ENCODE data around the gene TRDN.

TRDN gene

GRCh38 chr6:123215211-123215610, 421.5 kb downstream of the TRDN start:
- Histone ChIP-seq H3K27me3 (replicated peaks; ENCODE audit: control insufficient read depth, insufficient read depth, low read length) (no peaks in the 10 kb centered on the region), H3K36me3 (ENCODE audit: control insufficient read depth, insufficient read depth, low read length) (no peaks in the 10 kb centered on the region), H3K4me3 (replicated peaks; ENCODE audit: low read depth, low read length) (no peak overlapping the region)
- no peak for DNase-seq (ENCODE audit: extremely low read depth, insufficient read length)
- TF ChIP-seq CTCF (IDR thresholded peaks at IDR 0.05; ENCODE audit: insufficient read depth, low read length, poor library complexity, severe bottlenecking), result no peak

- no peak for TF ChIP-seq CTCF (IDR thresholded peaks at IDR 0.05; ENCODE audit: insufficient read depth, low read length, poor library complexity, severe bottlenecking)
- Histone ChIP-seq H3K4me3 (replicated peaks; ENCODE audit: low read depth, low read length) (no peak overlapping the region), H3K27me3 (replicated peaks; ENCODE audit: control insufficient read depth, insufficient read depth, low read length) (no peaks in the 10 kb centered on the region), H3K36me3 (ENCODE audit: control insufficient read depth, insufficient read depth, low read length) (no peaks in the 10 kb centered on the region)
- DNase-seq (ENCODE audit: extremely low read depth, insufficient read length), result no peak
These were observed 422.3 kb downstream of the TRDN start for GRCh38 chr6:123214433-123214832.

DNA sequence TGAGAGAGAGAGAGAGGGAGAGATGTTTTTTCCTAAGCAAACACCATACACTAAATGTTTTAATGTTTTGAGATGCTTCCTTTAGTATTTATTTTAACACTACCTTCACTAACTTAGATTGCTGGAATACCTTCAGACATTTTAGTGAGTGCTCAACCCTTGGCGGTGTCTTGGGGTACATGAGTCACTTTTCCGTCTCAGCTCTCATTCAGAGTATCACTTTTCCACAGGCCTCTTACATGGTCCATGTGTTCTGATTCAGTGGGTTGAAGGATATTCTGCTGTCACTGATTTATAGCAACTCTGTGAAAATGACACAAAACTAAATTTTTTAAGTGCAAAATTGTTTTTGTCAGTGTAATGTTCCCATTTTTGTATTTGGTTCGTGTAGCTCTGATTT, 422.8 kb downstream of the TRDN start:
- Histone ChIP-seq H3K4me3 (replicated peaks; ENCODE audit: low read depth, low read length) (no peak overlapping the region), H3K27me3 (replicated peaks; ENCODE audit: control insufficient read depth, insufficient read depth, low read length) (no peaks in the 10 kb centered on the region), H3K36me3 (ENCODE audit: control insufficient read depth, insufficient read depth, low read length) (no peaks in the 10 kb centered on the region)
- TF ChIP-seq CTCF (IDR thresholded peaks at IDR 0.05; ENCODE audit: insufficient read depth, low read length, poor library complexity, severe bottlenecking), result no peak
- DNase-seq (ENCODE audit: extremely low read depth, insufficient read length), result no peak

- no peaks in the 10 kb centered on the region for H3K36me3 ChIP-seq (ENCODE audit: control insufficient read depth, insufficient read depth, low read length)
- TF ChIP-seq CTCF (IDR thresholded peaks at IDR 0.05; ENCODE audit: insufficient read depth, low read length, poor library complexity, severe bottlenecking), result no peak
- no peak overlapping the region for H3K4me3 ChIP-seq (replicated peaks; ENCODE audit: low read depth, low read length)
- H3K27me3 ChIP-seq (replicated peaks; ENCODE audit: control insufficient read depth, insufficient read depth, low read length), result no peaks in the 10 kb centered on the region
- DNase-seq (ENCODE audit: extremely low read depth, insufficient read length), result no peak
These were observed 424.8 kb downstream of the TRDN start for GRCh38 chr6:123211777-123212545.

DNA sequence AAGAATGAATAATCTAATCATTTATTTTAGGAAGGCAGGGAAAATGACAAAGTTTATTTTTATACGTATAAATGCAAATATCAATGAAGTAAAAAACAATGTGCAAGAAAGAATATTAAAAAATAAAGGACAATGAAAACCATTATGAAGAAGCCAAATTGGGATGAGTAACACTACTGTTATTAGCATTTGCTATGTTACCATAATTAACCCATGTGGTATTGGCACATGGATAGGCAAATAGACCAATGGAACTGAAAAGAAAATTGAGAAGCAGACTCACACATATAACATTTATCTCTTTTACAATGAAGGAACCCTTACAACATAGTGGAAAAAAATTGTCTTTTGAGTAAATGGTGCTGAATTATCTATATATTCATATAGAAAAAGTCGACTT, 426.1 kb downstream of the TRDN start:
- H3K36me3 ChIP-seq (ENCODE audit: control insufficient read depth, insufficient read depth, low read length), result no peaks in the 10 kb centered on the region
- H3K27me3 ChIP-seq (replicated peaks; ENCODE audit: control insufficient read depth, insufficient read depth, low read length), result no peaks in the 10 kb centered on the region
- no peak for TF ChIP-seq CTCF (IDR thresholded peaks at IDR 0.05; ENCODE audit: insufficient read depth, low read length, poor library complexity, severe bottlenecking)
- no peak for DNase-seq (ENCODE audit: extremely low read depth, insufficient read length)
- no peak overlapping the region for H3K4me3 ChIP-seq (replicated peaks; ENCODE audit: low read depth, low read length)
